Gastrocnemius medialis (tissue), 4 donors: ENCODE results near the gene SLC66A3.

Source experiments
- POLR2A ChIP-seq, 2 donors: fragments of 450-650 bp; IDR thresholded peaks; one replicate each; pipeline ENCODE4 v1.6.1; 2017; ENCODE audit warnings: antibody characterized with exemption in 2 of 2, mild to moderate bottlenecking in 2 of 2, moderate library complexity in 2 of 2
- TF ChIP-seq, protein P1 (sequence below), 5 experiments: fragments of 450-650 bp in 3 of 5; fragments of 200-600 bp in 2 of 5; sonication (generic) in 2 of 5; IDR thresholded peaks in 4 of 5; conservative IDR thresholded peaks in 1 of 5; 1 replicate in 4 of 5; 2 replicates in 1 of 5; pipeline ENCODE4 v1.5.1; 2016 to 2019; ENCODE audit warnings: antibody characterized with exemption in 5 of 5, mild to moderate bottlenecking in 3 of 5, moderate library complexity in 3 of 5

DNA sequence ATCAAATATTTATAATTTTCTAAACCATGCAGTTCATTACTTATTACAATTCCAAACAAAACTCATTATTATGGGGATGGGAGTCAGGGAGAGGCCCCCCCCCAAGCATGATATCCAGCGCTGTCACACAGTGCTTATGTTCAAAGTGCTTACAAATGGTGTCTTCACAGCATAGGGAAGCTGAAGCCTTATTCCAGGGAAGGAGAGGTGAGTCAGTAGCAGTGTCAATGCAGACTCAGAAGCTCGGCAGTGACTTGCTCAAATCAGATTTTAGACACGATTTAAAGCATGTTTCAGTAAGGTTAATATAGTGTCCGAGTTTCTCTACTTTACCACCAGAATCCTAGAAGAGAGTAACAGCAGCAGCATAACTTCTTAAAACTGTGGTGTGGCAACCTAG is 24.6 kb downstream of the SLC66A3 start:
- TF ChIP-seq, protein P1, sequence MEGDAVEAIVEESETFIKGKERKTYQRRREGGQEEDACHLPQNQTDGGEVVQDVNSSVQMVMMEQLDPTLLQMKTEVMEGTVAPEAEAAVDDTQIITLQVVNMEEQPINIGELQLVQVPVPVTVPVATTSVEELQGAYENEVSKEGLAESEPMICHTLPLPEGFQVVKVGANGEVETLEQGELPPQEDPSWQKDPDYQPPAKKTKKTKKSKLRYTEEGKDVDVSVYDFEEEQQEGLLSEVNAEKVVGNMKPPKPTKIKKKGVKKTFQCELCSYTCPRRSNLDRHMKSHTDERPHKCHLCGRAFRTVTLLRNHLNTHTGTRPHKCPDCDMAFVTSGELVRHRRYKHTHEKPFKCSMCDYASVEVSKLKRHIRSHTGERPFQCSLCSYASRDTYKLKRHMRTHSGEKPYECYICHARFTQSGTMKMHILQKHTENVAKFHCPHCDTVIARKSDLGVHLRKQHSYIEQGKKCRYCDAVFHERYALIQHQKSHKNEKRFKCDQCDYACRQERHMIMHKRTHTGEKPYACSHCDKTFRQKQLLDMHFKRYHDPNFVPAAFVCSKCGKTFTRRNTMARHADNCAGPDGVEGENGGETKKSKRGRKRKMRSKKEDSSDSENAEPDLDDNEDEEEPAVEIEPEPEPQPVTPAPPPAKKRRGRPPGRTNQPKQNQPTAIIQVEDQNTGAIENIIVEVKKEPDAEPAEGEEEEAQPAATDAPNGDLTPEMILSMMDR (IDR thresholded peaks at IDR 0.05 in 4 of 5, conservative IDR thresholded peaks at IDR 0.05 in 1 of 5) = no peak
- TF ChIP-seq POLR2A (IDR thresholded peaks at IDR 0.05) = no peak
